H9 (cell line): Measurements from ENCODE around the gene CRYGC. TPM values are rescaled to one million over a fixed set of nuclear protein-coding genes. Genes with fewer than 3 reads are reported as not detected.

Experiments
- DNase-seq: peaks from one replicate; pipeline ENCODE4 v3.0.0-alpha.2; 2017
- H2AFZ ChIP-seq: one replicate; pipeline ENCODE4 v1.6.1; 2013; ENCODE audit warnings: mild to moderate bottlenecking, low read length, control low read depth, moderate library complexity
- H2AK5ac ChIP-seq: 2 replicates; pipeline ENCODE4 v1.6.1; 2013; ENCODE audit warnings: low read length, control low read depth, mixed read lengths; ENCODE audit not compliant: insufficient read length
- H2BK120ac ChIP-seq: one replicate; pipeline ENCODE4 v1.6.1; 2013; ENCODE audit warnings: low read depth, mild to moderate bottlenecking, low read length, control low read depth, inconsistent platforms; ENCODE audit not compliant: poor library complexity, severe bottlenecking
- H2BK12ac ChIP-seq: 2 replicates; pipeline ENCODE4 v1.6.1; 2013; ENCODE audit warnings: low read length, control low read depth, mixed read lengths, low read depth; ENCODE audit not compliant: insufficient read length
- H2BK15ac ChIP-seq: 2 replicates; pipeline ENCODE4 v1.6.1; 2013; ENCODE audit warnings: low read depth, low read length, control low read depth
- H2BK20ac ChIP-seq: one replicate; pipeline ENCODE4 v1.6.1; 2013; ENCODE audit warnings: low read depth, mild to moderate bottlenecking, low read length, control low read depth, inconsistent platforms; ENCODE audit not compliant: poor library complexity, severe bottlenecking
- H2BK5ac ChIP-seq: 2 replicates; pipeline ENCODE4 v1.6.1; 2013; ENCODE audit warnings: low read length, control low read depth, mixed read lengths; ENCODE audit not compliant: insufficient read length
- H3K14ac ChIP-seq: 2 replicates; pipeline ENCODE4 v1.6.1; 2013; ENCODE audit warnings: low read length, control low read depth; ENCODE audit not compliant: insufficient read depth
- H3K18ac ChIP-seq: 2 replicates; pipeline ENCODE4 v1.6.1; 2013; ENCODE audit warnings: low read depth, mild to moderate bottlenecking, mixed read lengths, low read length, control low read depth; ENCODE audit not compliant: insufficient read length
- H3K23ac ChIP-seq: 2 replicates; pipeline ENCODE4 v1.6.1; 2013; ENCODE audit warnings: low read length, control low read depth, mixed read lengths, low read depth; ENCODE audit not compliant: insufficient read length
- H3K23me2 ChIP-seq: 2 replicates; pipeline ENCODE4 v1.6.1; 2013; ENCODE audit warnings: low read depth, mild to moderate bottlenecking, mixed read lengths, low read length, control low read depth; ENCODE audit not compliant: insufficient read length, poor library complexity, severe bottlenecking
- H3K27ac ChIP-seq: 2 replicates; pipeline ENCODE4 v1.5.1; 2013; ENCODE audit warnings: low read length, control low read depth, mixed read lengths, low read depth; ENCODE audit not compliant: insufficient read length
- H3K27me3 ChIP-seq: 2 replicates; pipeline ENCODE4 v1.6.1; 2013; ENCODE audit warnings: low read length, control low read depth, inconsistent platforms; ENCODE audit not compliant: insufficient read depth
- H3K4ac ChIP-seq: 2 replicates; pipeline ENCODE4 v1.6.1; 2013; ENCODE audit warnings: low read depth, mild to moderate bottlenecking, control low read depth, inconsistent platforms, low read length, moderate library complexity
- H3K4me1 ChIP-seq: 2 replicates; pipeline ENCODE4 v1.6.1; 2013; ENCODE audit warnings: low read length, control low read depth, inconsistent platforms; ENCODE audit not compliant: insufficient read depth
- H3K4me2 ChIP-seq: 2 replicates; pipeline ENCODE4 v1.6.1; 2013; ENCODE audit warnings: low read length, control low read depth, mixed read lengths; ENCODE audit not compliant: insufficient read length, insufficient read depth
- H3K56ac ChIP-seq: 2 replicates; pipeline ENCODE4 v1.6.1; 2013; ENCODE audit warnings: low read depth, mild to moderate bottlenecking, mixed read lengths, low read length, control low read depth; ENCODE audit not compliant: insufficient read length
- H3K79me1 ChIP-seq: 2 replicates; pipeline ENCODE4 v1.6.1; 2013; ENCODE audit warnings: low read depth, mild to moderate bottlenecking, moderate library complexity, low read length, control low read depth, inconsistent platforms; ENCODE audit not compliant: insufficient read depth, poor library complexity, severe bottlenecking
- H3K79me2 ChIP-seq: 2 replicates; pipeline ENCODE4 v1.6.1; 2013; ENCODE audit warnings: low read length, control low read depth, inconsistent platforms; ENCODE audit not compliant: insufficient read depth
- H3K9ac ChIP-seq: 2 replicates; pipeline ENCODE4 v1.6.1; 2013; ENCODE audit warnings: low read length, control low read depth, mixed read lengths; ENCODE audit not compliant: insufficient read length; ENCODE audit errors: extremely low read depth
- H3K9me3 ChIP-seq: one replicate; pipeline ENCODE4 v1.6.1; 2013; ENCODE audit warnings: low read depth, low read length, inconsistent platforms; ENCODE audit not compliant: control insufficient read depth
- H3T11ph ChIP-seq: one replicate; pipeline ENCODE4 v1.6.1; 2013; ENCODE audit warnings: mild to moderate bottlenecking, low read length, control low read depth, inconsistent platforms
- H4K20me1 ChIP-seq: one replicate; pipeline ENCODE4 v1.6.1; 2013; ENCODE audit not compliant: control insufficient read depth, insufficient read length, insufficient read depth
- H4K5ac ChIP-seq: 2 replicates; pipeline ENCODE4 v1.6.1; 2013; ENCODE audit warnings: low read depth, mild to moderate bottlenecking, mixed read lengths, low read length, control low read depth; ENCODE audit not compliant: insufficient read length
- H4K8ac ChIP-seq: replicated peaks from 2 replicates; pipeline ENCODE4 v1.6.1; 2013; ENCODE audit warnings: low read length, control low read depth, mixed read lengths, low read depth; ENCODE audit not compliant: insufficient read length
- H4K91ac ChIP-seq: 2 replicates; pipeline ENCODE4 v1.6.1; 2013; ENCODE audit warnings: low read depth, mild to moderate bottlenecking, moderate library complexity, mixed read lengths, low read length, control low read depth; ENCODE audit not compliant: insufficient read length
- H3K27ac Mint-ChIP-seq, 3 experiments: 2 replicates in 2 of 3; 3 replicates in 1 of 3; pipeline ENCODE4 v1.8.0; 2020 to 2021; ENCODE audit warnings: mixed read lengths in 3 of 3, mild to moderate bottlenecking in 1 of 3, moderate library complexity in 1 of 3
- H3K27me3 Mint-ChIP-seq: 2 replicates; pipeline ENCODE4 v1.8.0; 2021; ENCODE audit warnings: low read depth, mild to moderate bottlenecking, moderate library complexity, mixed read lengths
- H3K36me3 Mint-ChIP-seq, 3 experiments: 2 replicates in 2 of 3; 3 replicates in 1 of 3; pipeline ENCODE4 v1.8.0; 2020 to 2021; ENCODE audit warnings: low read depth in 3 of 3, mixed read lengths in 3 of 3; ENCODE audit not compliant: insufficient read depth in 1 of 3
- H3K4me1 Mint-ChIP-seq, 2 experiments: 2 replicates each; pipeline ENCODE4 v1.8.0; 2020; ENCODE audit warnings: mixed read lengths in 2 of 2
- H3K4me3 Mint-ChIP-seq, 2 experiments: 2 replicates in 1 of 2; 3 replicates in 1 of 2; pipeline ENCODE4 v1.8.0; 2020 to 2021; ENCODE audit warnings: mild to moderate bottlenecking in 2 of 2, mixed read lengths in 2 of 2, moderate library complexity in 1 of 2
- H3K9me3 Mint-ChIP-seq, 2 experiments: 2 replicates in 1 of 2; 3 replicates in 1 of 2; pipeline ENCODE4 v1.8.0; 2020; ENCODE audit warnings: mild to moderate bottlenecking in 2 of 2, mixed read lengths in 2 of 2, moderate library complexity in 1 of 2
- CTCF ChIP-seq: fragments of 200-600 bp; sonication (generic); conservative IDR thresholded peaks from 3 replicates; pipeline ENCODE4 v1.8.0; 2021; ENCODE audit warnings: antibody characterized with exemption, mild to moderate bottlenecking
- WGBS: extraction: QIAGEN DNeasy Blood & Tissue Kit; methylation state at CpG from one replicate; pipeline ENCODE4 v1.1.7; 2013; ENCODE audit warnings: missing lambda C conversion rate, low lambda C conversion rate, mixed read lengths; ENCODE audit not compliant: insufficient read length; ENCODE audit errors: extremely low coverage; 5-methylcytosine and 5-hydroxymethylcytosine counted together
- total RNA-seq: library from RNA; stranded (reverse); gene quantifications from 2 replicates; pipeline ENCODE4 v1.2.1, GENCODE V29; 2021

The CRYGC gene
- total RNA-seq, 1 experiment from 2014 or later, result not detected

GRCh38 chr2:208156439-208156838 lies 26.8 kb upstream of the CRYGC start:
- H2BK20ac ChIP-seq, result no peak overlapping the region
- H3K4me1 ChIP-seq, result no peaks in the 10 kb centered on the region

More at GRCh38 chr2:208156439-208156838, 26.8 kb upstream of the CRYGC start:
- Histone ChIP-seq H2BK15ac (no peak overlapping the region), H3K79me1 (no peaks in the 10 kb centered on the region), H3K9ac (no peak overlapping the region), H4K5ac (no peak overlapping the region), H2AFZ (no peak overlapping the region), H3K9me3 (no peaks in the 10 kb centered on the region), H3T11ph (no peak overlapping the region), H3K27ac (no peak overlapping the region), H3K56ac (no peak overlapping the region), H3K79me2 (no peaks in the 10 kb centered on the region), H3K18ac (no peak overlapping the region), H2BK120ac (no peak overlapping the region), H2AK5ac (no peak overlapping the region), H3K4me2 (no peak overlapping the region), H2BK12ac (no peak overlapping the region), H4K20me1 (no peaks in the 10 kb centered on the region), H3K4ac (no peak overlapping the region), H3K14ac (no peak overlapping the region), H3K23ac (no peak overlapping the region), H4K8ac (no peak overlapping the region), H3K27me3 (no peaks in the 10 kb centered on the region), H4K91ac (no peak overlapping the region), H3K23me2 (no peaks in the 10 kb centered on the region), H2BK5ac (no peak overlapping the region)
- no peak for TF ChIP-seq CTCF
- Mint-ChIP-seq H3K36me3 (peaks cover 0 to 6% (median 2%) of the 10 kb centered on the region in 3 experiments; a peak in 3 of 7 replicates), H3K27ac (no peak overlapping the region), H3K4me3 (no peak overlapping the region), H3K27me3 (no peaks in the 10 kb centered on the region), H3K9me3 (peaks cover 3 to 7% of the 10 kb centered on the region in 2 experiments; a peak in 4 of 5 replicates), H3K4me1 (no peaks in the 10 kb centered on the region)
- no CpG with 5 or more reads among the region's 2 CpGs for WGBS
- DNase-seq, result no peak
